Measurements from ENCODE around the gene GAS7.

DNA sequence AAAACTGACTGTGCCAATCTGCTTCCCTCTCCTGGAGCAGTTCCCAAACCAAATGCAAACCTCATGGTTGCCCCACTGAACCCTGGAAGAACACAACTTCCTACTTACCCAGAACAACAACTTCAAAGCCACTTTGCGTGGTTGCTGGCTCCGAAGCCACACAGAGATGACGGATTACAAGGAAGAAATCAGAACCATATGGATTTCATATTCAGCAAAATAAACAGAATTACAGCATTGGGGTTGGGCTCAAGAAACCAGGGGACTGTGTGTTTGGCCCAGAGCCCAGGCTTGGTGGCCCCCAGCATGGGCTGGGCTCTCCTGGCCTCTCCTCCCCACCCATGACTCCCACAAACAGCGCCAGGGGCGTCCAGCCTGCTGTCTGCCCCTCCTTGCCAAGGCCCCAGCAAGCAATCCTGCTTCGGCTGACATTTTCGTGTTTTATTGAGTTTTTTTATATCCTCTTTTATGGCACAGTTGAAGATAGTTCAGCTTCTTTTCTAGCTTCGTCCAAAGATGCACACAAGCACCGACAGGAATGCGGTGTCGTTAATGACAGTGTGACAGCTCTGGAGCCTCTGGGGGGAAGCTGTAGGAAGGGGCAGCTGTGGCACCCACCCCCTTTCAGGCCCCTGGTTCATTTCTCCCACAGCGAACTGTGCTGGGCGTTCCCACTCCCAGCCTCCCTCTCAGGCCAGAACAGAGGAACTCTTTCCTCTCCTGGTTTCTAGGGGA is 137.1 kb downstream of the GAS7 start:
- TF ChIP-seq, protein P1, sequence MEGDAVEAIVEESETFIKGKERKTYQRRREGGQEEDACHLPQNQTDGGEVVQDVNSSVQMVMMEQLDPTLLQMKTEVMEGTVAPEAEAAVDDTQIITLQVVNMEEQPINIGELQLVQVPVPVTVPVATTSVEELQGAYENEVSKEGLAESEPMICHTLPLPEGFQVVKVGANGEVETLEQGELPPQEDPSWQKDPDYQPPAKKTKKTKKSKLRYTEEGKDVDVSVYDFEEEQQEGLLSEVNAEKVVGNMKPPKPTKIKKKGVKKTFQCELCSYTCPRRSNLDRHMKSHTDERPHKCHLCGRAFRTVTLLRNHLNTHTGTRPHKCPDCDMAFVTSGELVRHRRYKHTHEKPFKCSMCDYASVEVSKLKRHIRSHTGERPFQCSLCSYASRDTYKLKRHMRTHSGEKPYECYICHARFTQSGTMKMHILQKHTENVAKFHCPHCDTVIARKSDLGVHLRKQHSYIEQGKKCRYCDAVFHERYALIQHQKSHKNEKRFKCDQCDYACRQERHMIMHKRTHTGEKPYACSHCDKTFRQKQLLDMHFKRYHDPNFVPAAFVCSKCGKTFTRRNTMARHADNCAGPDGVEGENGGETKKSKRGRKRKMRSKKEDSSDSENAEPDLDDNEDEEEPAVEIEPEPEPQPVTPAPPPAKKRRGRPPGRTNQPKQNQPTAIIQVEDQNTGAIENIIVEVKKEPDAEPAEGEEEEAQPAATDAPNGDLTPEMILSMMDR (IDR thresholded peaks at IDR 0.05 in 2 of 3, conservative IDR thresholded peaks at IDR 0.05 in 1 of 3; ENCODE audit: borderline replicate concordance in 1 of 3, insufficient read depth in 1 of 3, low read depth in 2 of 3, low read length in 2 of 3): no peak
- no peak for TF ChIP-seq POLR2AphosphoS5 (IDR thresholded peaks at IDR 0.05; ENCODE audit: low read depth, low read length)
- no peak for TF ChIP-seq SIN3A (IDR thresholded peaks at IDR 0.05; ENCODE audit: low read depth)
- TF ChIP-seq RAD21 (IDR thresholded peaks at IDR 0.05; ENCODE audit: low read depth): no peak
- TF ChIP-seq ZNF274 (IDR thresholded peaks at IDR 0.05; ENCODE audit: low read depth, low read length): no peak

Data from HCT116 (cell line).